Diencephalon (tissue), 1 donor: Measurements from ENCODE around the gene UGT2B10. TPM values are rescaled to one million over a fixed set of nuclear protein-coding genes. Genes with fewer than 3 reads are reported as not detected.

Source experiments
- small RNA-seq: library from RNA; depleted of rRNA; stranded (forward); fragments of <200 nt; gene quantifications from one replicate; pipeline ENCODE3, GENCODE V24; 2014
- total RNA-seq: library from RNA; depleted of rRNA; stranded (reverse); fragments of >200 nt; gene quantifications from one replicate; pipeline ENCODE4 v1.2.3, GENCODE V29; 2014

UGT2B10 gene
- not detected for total RNA-seq

DNA sequence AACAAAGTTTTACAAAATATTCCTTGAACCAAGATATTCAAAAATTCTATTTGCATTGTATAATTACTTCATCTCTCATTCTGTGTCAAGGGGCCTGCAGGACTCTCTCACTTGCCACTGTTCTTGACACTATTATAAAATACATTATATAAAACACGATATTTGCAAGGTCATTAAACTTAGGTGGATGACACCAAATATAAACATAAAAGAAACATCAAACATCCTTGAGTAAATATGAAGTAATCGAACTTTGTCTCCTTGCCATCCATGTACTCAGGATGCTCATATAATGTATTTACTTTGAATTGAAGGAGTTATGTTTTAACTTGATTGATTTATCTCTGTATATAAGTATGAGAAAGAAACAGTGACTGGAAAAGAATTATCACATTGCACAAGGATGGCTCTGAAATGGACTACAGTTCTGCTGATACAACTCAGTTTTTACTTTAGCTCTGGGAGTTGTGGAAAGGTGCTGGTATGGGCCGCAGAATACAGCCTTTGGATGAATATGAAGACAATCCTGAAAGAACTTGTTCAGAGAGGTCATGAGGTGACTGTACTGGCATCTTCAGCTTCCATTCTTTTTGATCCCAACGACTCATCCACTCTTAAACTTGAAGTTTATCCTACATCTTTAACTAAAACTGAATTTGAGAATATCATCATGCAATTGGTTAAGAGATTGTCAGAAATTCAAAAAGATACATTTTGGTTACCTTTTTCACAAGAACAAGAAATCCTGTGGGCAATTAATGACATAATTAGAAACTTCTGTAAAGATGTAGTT is at the start of gene UGT2B10:
Gene UGT2B10, plus strand, starts transcription at position 378 of the 793 bp plus-strand sequence. Its CDS starts 26 bp downstream, at position 404.

Small RNA genes lying within 50 kb of the gene (small RNA-seq; reads per million reads assigned to genes)
- gene AC021146.4 (not detected), gene AC021146.9 (not detected)

Other genes starting within 250 kb of the UGT2B10 start
- not detected for gene UGT2B17, start 239.7 kb upstream of the UGT2B10 start, total RNA-seq
- not detected for gene UGT2B15, start 145.3 kb upstream of the UGT2B10 start, total RNA-seq
- not detected for gene UGT2A3, start 135.8 kb downstream of the UGT2B10 start, total RNA-seq